Cortex of kidney (tissue), 1 donor: Measurements from ENCODE around the gene PDIA6.
"Not testable (repeated sequence)": the region's sequence is repeated elsewhere in the genome, so short reads cannot be mapped to it uniquely, and the experiment has no call there.

Experiments
- DNase-seq: peaks from one replicate; lab custom pipeline; 2025; lab: John Stamatoyannopoulos, UW

PDIA6 gene

DNA sequence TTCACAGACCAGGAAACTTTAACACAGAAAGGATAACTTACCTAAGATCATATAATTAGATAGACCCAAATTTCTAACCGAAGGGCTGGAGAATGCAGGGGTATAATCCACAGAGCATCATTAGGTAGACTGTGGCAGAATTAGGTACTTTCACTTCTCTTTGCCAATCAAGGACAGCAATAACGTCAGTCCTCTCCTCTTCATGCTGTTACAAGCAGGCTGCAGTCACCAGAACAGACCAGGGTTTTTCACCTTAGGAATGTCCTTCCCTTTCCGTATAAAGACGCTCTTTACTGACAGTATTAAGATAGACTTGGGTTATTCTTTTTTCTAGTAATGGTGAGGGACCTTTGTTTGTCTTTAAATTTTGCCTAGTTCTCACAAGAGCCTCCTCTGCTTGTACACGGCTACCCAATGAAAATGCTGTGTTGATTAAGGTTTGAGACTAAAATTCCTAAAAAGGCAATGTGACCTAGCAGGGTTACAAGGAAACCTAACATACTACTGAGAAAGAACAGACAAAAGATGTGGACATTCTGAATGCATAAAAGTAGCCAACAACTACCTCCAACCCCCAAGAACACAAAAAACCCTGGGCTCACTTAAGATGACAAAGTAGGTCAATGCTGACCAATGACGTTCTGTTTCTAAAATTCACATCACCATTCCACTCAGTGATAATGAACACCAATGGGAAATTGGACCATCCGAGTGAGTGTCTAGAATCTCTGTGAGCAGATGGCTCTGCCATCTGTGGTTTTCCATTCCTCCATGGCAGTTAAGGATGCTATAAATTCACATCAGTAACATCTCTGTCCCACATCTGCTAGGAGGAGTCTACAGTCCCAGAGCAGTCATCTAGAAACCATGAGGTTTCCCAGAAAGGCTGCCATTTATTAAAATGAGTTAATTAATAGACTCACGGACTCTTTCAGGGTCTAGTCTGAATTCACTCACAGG lies 2.1 kb downstream of the PDIA6 start:
- DNase-seq: no peak

DNA sequence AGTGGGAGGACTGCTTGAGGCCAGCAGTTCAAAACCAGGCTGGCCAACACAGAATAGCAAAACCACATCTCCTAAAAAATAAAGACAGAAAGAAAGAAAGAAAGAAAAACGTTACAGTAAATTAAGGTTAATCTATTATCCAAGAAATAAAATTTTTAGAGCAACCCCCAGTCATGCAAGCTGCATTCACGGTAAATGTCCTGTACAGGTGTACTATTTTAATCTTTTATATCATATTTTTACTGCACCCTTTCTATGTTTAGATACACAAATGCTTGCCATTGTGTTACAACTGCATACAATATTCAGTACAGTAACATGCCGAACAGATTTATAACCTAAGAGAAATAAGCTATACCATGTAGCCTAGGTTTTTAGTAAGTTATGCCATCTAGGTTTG lies 6.0 kb downstream of the PDIA6 start:
- no peak for DNase-seq

DNA sequence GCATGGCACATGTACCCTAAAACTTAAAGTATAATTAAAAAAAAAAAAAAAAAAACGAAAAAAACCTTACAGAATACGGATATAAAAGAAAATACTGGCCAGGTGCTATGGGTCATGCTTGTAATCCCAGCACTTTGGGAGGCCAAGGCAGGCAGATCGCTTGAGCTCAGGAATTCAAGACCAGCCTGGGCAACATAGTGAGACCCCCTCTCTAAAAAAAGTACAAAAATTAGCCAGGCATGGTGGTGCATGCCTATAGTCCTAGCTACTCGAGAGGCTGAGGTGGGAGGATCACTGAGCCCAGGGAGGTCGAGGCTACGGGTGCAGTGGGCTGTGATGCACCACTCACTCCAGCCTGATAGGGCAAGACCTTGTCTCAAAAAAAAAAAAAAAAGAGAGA lies 6.6 kb downstream of the PDIA6 start:
- not testable (repeated sequence) for DNase-seq

DNA sequence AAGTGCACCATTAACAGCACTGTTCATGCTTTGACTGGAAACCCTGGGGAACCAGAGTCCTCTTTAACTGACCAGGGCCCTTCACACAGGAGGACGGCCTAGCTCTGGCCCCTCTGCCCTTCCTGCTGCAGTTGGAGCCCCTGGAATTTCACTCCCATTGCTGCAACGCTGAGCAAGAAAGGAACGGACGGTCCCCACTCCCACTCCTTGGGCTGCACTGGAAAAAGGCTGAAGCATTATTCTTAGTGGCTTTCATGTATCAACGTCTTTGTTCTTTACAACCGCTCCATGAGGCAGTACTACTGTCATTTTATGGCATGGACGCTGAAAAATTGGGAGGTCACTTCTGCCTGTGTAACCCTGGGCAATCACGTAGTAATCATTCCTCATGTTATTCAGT lies 9.9 kb downstream of the PDIA6 start:
- no peak for DNase-seq

DNA sequence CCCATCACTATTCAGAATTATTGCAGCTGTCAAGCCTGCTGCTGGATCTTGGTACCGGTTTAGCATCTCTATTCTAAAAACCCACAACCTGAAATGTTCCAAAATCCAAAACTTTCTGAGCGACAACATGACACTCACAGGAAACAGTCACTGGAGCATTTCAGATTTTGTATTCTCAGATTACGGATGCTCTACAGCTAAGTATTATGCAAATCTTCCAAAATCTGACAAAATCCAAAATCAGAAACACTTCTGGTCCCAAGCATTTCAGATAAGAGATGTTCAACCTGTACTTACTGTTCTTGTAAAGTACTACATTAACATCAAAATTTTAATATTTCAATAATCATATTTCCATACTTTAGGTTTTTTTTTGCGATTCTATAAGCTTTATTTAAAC lies 12.4 kb downstream of the PDIA6 start:
- no peak for DNase-seq

- DNase-seq: no peak
Observed at GRCh38 chr2:10798783-10799182, 13.8 kb downstream of the PDIA6 start.

DNA sequence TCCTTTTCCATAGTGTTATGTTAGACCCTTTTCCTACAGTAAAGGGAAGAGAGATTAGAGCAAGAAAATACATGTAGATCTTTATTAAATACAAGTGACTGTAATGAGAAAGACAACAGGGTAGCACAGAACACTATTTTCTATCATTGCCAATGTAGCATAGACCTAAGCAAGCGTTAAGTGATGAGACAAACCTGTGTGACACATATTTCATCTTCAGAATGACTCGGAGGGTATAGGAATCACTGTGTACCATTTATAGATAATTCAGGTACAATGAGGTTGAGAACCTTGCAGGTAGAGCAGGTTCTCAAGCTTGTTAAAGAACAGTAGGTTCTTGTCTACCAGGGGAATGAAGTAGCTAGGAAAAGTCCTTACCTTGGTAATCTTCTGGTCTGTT lies 15.9 kb downstream of the PDIA6 start:
- DNase-seq: no peak

DNA sequence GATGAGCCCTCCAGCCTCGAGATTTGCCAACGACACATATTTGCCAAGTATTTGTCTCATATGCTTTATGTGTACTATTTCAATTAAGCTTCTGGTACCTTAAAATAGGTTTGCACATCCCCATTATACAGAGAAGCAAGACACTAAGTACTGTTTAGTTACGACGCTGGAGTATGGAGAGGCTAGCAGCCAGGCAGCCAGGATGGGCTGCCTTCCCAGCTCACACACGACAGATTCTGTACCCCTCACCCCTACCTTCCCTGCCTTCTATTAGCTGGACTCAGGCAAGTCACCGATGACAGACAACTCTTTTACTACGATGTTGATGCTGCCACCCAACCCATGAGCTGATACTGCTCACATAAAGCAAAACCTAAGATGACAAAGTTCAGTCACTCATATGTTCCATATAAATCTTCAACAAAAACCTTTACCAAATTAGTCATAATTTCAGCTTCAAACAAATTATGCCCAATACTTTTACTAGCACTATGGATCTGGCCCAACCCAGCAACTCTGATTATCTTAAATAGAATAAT lies 17.0 kb downstream of the PDIA6 start:
- DNase-seq: no peak

DNA sequence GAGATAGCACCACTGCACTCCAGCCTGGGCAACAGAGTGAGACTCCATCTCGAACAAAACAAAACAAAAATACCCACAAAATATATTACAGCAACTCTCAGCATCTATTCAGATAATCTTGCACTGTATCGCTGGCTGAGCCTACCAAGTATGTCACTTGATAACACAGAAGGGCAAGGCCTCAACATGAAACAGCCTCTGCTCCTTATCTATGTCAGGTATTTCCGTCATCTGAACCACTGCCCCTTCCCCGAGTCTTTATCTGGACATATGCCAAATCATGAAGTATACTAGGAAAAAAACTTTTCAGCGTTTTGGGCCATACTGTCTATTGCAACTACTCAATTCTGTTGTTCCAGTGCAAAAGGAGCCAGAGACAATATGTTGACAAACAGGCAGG lies 17.7 kb downstream of the PDIA6 start:
- DNase-seq: no peak

- DNase-seq: no peak
Observed at GRCh38 chr2:10793816-10794215, 18.8 kb downstream of the PDIA6 start.

GRCh38 chr2:10792660-10793400 lies 19.8 kb downstream of the PDIA6 start:
- no peak for DNase-seq

- DNase-seq: no peak
Observed at GRCh38 chr2:10792001-10792634, 20.5 kb downstream of the PDIA6 start.

GRCh38 chr2:10790228-10790973 lies 22.2 kb downstream of the PDIA6 start:
- no peak for DNase-seq

GRCh38 chr2:10788855-10789254 lies 23.7 kb downstream of the PDIA6 start:
- DNase-seq: no peak

DNA sequence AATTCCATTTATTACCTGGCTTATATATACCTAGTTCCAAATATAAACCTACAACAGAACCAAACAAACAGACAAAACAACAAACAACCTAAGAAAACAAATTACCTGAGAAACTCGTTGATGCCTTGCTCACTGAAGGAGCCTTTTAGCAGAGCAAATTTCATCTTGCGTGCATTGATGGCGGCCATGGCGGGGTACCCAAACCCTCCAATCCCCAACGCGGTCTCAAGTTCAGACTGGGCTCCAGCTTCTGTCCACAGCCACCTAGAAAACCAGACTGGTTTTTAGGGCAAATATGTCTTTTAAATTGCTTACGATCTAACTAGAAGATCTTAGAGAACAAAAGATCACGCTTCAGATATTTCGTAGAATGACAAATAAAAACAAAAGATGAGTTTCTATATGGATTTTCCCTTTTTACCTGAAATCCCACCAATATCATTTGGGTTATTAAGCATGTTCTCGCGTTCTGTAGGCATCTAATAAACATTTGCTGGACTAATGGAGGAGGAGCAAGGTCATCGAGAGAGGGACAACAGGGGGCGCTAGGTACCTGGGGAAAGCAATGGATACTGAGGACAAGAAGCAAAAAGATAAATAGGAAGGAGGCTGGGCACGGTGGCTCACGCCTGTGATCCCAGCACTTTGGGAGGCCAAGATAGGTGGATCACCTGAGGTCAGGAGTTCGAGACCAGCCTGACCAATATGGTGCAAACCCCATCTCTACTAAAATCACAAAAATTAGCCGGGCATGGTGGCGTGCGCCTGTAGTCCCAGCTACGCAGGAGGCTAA lies 25.2 kb downstream of the PDIA6 start:
- no peak for DNase-seq

DNA sequence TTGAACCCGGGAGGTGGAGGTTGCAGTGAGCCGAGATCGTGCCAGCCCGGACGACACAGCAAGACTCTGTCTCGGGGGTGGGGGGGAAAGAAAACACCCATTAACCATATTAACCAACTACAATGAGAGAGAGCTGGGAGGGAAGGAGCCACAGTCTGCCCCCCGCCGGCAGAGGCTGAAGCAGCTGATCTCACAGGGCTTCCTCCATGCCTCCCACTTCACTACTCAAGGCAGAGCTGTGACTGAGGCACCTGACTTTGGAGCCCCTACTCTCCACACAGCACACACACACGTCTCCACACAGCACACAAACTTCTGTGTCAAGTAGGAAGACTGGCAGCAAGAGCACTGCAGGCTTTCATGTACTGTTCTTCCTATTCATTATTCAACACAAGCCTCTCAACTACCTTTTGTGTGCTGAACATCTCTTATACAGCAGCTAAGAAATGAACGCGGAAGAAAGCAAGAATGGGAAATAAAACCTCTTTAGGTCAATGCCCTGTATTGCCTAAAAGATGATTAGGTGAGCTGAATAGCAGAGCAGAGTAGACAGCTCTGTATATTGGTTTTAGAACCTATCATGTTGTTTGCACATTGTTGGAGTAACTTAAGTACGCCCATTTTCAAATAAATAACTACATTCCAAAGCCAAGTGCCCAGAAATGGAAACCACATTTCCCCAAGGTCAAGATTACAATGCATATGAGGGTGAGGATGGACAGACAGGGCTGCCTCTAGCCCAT lies 26.2 kb downstream of the PDIA6 start:
- no peak for DNase-seq

- no peak for DNase-seq
Observed at GRCh38 chr2:10785260-10785659, 27.3 kb downstream of the PDIA6 start.

GRCh38 chr2:10784719-10785118 lies 27.9 kb downstream of the PDIA6 start:
- DNase-seq: no peak

DNA sequence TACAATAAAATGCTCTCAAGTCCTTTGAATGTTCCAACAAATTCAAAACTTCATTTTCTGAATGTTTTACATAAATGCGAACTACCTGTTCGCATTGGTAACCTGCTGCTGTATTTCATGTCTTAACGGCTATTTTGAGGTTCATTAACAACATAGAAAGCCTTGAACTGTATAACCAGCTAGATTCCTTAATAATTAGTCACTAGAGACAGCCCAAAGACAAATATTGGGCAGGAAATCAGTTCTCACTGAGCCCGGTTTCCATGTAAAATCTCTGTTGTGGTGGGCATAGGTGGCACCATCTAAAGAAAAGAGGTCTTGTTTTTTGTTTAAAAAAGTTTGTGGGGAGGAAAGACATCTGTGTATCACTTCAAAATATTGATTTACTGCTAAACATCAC lies 29.2 kb downstream of the PDIA6 start:
- no peak for DNase-seq

GRCh38 chr2:10781746-10782145 lies 30.8 kb downstream of the PDIA6 start:
- no peak for DNase-seq
